Measurements from ENCODE around the gene SATB2. TPM values are rescaled to one million over a fixed set of nuclear protein-coding genes. Genes with fewer than 3 reads are reported as not detected.

The SATB2 gene
- total RNA-seq, 2 donors from 2014 or later = 133 to 178 TPM

- peak overlapping the region; percentile 23 for H3K4me3 ChIP-seq
- H3K27me3 ChIP-seq = no peaks in the 10 kb centered on the region
- H3K27ac ChIP-seq = peak overlapping the region; percentile 76
Observed at GRCh38 chr2:199477277-199477834, 19.6 kb upstream of the SATB2 start.

GRCh38 chr2:199471443-199472057, 13.8 kb upstream of the SATB2 start:
- H3K9ac ChIP-seq (ENCODE audit: low read depth in 2 of 2, low read length in 2 of 2) = peak overlapping the region; percentile 75 to 90
- peak; percentile 82 for DNase-seq
- TF ChIP-seq CTCF (IDR thresholded peaks at IDR 0.05) = peak; percentile 68
- intact Hi-C loops (cut with DNase I) = no loop called here
- peak overlapping the region; percentile 84 for H3K27ac ChIP-seq
- H3K9me3 ChIP-seq = no peaks in the 10 kb centered on the region
- H3K36me3 ChIP-seq = no peaks in the 10 kb centered on the region
- H3K27me3 ChIP-seq = peaks cover 36% of the 10 kb centered on the region
- H3K4me1 ChIP-seq = no peaks in the 10 kb centered on the region
- H3K4me3 ChIP-seq = peak overlapping the region; percentile 43

More at GRCh38 chr2:199477277-199477834, 19.6 kb upstream of the SATB2 start:
- intact Hi-C loops (cut with DNase I) = no loop called here
- Histone ChIP-seq H3K9me3 (no peaks in the 10 kb centered on the region), H3K9ac (ENCODE audit: low read depth in 2 of 2, low read length in 2 of 2) (peak overlapping the region in 1 of 2 donors; percentile 53), H3K4me1 (no peaks in the 10 kb centered on the region), H3K36me3 (no peaks in the 10 kb centered on the region)
- no peak for TF ChIP-seq CTCF (IDR thresholded peaks at IDR 0.05)
- peak; percentile 34 for DNase-seq

- no peak for TF ChIP-seq CTCF (IDR thresholded peaks at IDR 0.05)
- peak; percentile 61 for DNase-seq
- Histone ChIP-seq H3K27ac (peak overlapping the region; percentile 84), H3K9ac (ENCODE audit: low read depth in 2 of 2, low read length in 2 of 2) (peak overlapping the region; percentile 75 to 90), H3K9me3 (no peaks in the 10 kb centered on the region), H3K4me3 (peak overlapping the region; percentile 43), H3K4me1 (no peaks in the 10 kb centered on the region), H3K36me3 (no peaks in the 10 kb centered on the region), H3K27me3 (peaks cover 36% of the 10 kb centered on the region)
- intact Hi-C loops (cut with DNase I) = no loop called here
Observed at GRCh38 chr2:199470672-199471442, 13.1 kb upstream of the SATB2 start.

- intact Hi-C loops (cut with DNase I) = no loop called here
- TF ChIP-seq CTCF (IDR thresholded peaks at IDR 0.05) = no peak
Observed at GRCh38 chr2:199470361-199470671, 12.6 kb upstream of the SATB2 start.

GRCh38 chr2:199469514-199470360, 12.0 kb upstream of the SATB2 start:
- H3K9me3 ChIP-seq = no peaks in the 10 kb centered on the region
- H3K9ac ChIP-seq (ENCODE audit: low read depth in 2 of 2, low read length in 2 of 2) = peak overlapping the region; percentile 75 to 90
- no peaks in the 10 kb centered on the region for H3K36me3 ChIP-seq
- peak overlapping the region; percentile 43 for H3K4me3 ChIP-seq
- H3K4me1 ChIP-seq = no peaks in the 10 kb centered on the region
- intact Hi-C loops (cut with DNase I) = no loop called here
- peak overlapping the region; percentile 84 for H3K27ac ChIP-seq
- TF ChIP-seq CTCF (IDR thresholded peaks at IDR 0.05) = no peak
- H3K27me3 ChIP-seq = peaks cover 37% of the 10 kb centered on the region
- DNase-seq = peak; percentile 44

More at GRCh38 chr2:199470361-199470671, 12.6 kb upstream of the SATB2 start:
- DNase-seq = no peak
- no peaks in the 10 kb centered on the region for H3K4me1 ChIP-seq
- H3K36me3 ChIP-seq = no peaks in the 10 kb centered on the region
- H3K4me3 ChIP-seq = peak overlapping the region; percentile 43
- peak overlapping the region; percentile 84 for H3K27ac ChIP-seq
- peaks cover 36% of the 10 kb centered on the region for H3K27me3 ChIP-seq
- no peaks in the 10 kb centered on the region for H3K9me3 ChIP-seq
- H3K9ac ChIP-seq (ENCODE audit: low read depth in 2 of 2, low read length in 2 of 2) = peak overlapping the region; percentile 75 to 90
